Ishikawa (cell line): Measurements from ENCODE around the gene STOM.

Source experiments
- CEBPB ChIP-seq: IDR thresholded peaks from 2 replicates; pipeline ENCODE4 v1.6.1; 2012
- CREB1 ChIP-seq: IDR thresholded peaks from 2 replicates; pipeline ENCODE4 v1.6.1; 2012; ENCODE audit warnings: low read depth
- EGR1 ChIP-seq: IDR thresholded peaks from 2 replicates; pipeline ENCODE4 v1.6.1; 2012
- EP300 ChIP-seq: IDR thresholded peaks from 2 replicates; pipeline ENCODE4 v1.6.1; 2012; ENCODE audit warnings: borderline replicate concordance
- FOXM1 ChIP-seq: IDR thresholded peaks from 2 replicates; pipeline ENCODE4 v1.6.1; 2012; ENCODE audit warnings: low read depth, borderline replicate concordance
- NFIC ChIP-seq: IDR thresholded peaks from 2 replicates; pipeline ENCODE4 v1.6.1; 2012
- RAD21 ChIP-seq: IDR thresholded peaks from 2 replicates; pipeline ENCODE4 v1.6.1; 2012; ENCODE audit warnings: low read depth
- TAF1 ChIP-seq: IDR thresholded peaks from 2 replicates; pipeline ENCODE4 v1.6.1; 2012; ENCODE audit warnings: low read depth, mild to moderate bottlenecking
- TCF12 ChIP-seq: IDR thresholded peaks from 2 replicates; pipeline ENCODE4 v1.6.1; 2012; ENCODE audit warnings: low read depth
- TEAD4 ChIP-seq: IDR thresholded peaks from 2 replicates; pipeline ENCODE4 v1.6.1; 2012
- USF1 ChIP-seq: IDR thresholded peaks from 2 replicates; pipeline ENCODE4 v1.6.1; 2012
- YY1 ChIP-seq: IDR thresholded peaks from 2 replicates; pipeline ENCODE4 v1.6.1; 2012; ENCODE audit warnings: low read depth
- ZBTB7A ChIP-seq: IDR thresholded peaks from 2 replicates; pipeline ENCODE4 v1.6.1; 2012; ENCODE audit warnings: low read depth
- TF ChIP-seq, protein P1 (sequence below): IDR thresholded peaks from 2 replicates; pipeline ENCODE4 v1.6.1; 2012
- TF ChIP-seq, protein P2 (sequence below): IDR thresholded peaks from 2 replicates; pipeline ENCODE4 v1.6.1; 2012; ENCODE audit warnings: low read depth, mild to moderate bottlenecking

The STOM gene

DNA sequence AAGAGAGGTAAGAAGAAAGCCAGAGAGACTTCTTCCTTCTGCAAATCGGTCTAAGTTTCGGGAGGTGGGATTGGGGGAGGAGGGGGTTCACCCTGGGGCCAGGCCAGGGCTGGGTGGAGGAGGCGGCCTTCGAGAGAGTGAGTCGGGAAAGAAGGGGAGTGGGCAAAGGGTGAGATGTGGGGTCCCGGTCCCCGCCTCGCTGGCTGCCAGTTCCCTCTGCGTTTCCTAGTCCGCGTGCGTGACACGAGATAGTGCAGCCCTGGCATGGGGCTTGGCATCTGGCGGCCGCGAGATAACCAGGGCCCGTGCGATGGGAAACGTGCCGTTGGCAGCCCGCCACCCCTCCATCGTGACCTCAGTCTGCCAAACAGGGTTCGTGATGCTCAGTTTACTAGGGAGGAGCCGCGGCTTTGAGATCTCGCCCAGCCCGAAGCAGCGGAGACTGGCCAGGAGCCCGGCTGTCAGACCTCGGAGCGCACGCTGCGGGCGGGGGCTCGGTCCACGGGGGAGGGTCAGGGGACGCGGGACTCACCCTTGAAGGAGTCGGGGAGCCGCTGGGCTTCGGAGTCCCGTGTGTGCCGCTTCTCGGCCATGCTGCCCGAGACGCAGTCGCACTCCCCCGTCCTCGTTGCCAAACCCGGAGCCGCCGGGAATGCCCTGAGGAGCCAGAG is at the start of gene STOM:
Gene STOM (minus strand): TSS at position 656 of the 671 bp plus-strand sequence. CDS start 63 bp downstream, at position 593.
- TF ChIP-seq ZBTB7A (no peak), EGR1 (no peak), USF1 (0 out of 2 replicates have a peak, but pooled peaks have one; percentile 42), FOXM1 (no peak), NFIC (peak; percentile 68; the same call in 1 of the 2 replicates), RAD21 (no peak), EP300 (no peak; the same call in 1 of the 2 replicates), CEBPB (no peak), CREB1 (no peak), YY1 (no peak; the same call in 1 of the 2 replicates), TEAD4 (no peak), TAF1 (0 out of 2 replicates have a peak, but pooled peaks have one; percentile 44), TCF12 (0 out of 2 replicates have a peak, but pooled peaks have one; percentile 41)
- TF ChIP-seq, protein P1, sequence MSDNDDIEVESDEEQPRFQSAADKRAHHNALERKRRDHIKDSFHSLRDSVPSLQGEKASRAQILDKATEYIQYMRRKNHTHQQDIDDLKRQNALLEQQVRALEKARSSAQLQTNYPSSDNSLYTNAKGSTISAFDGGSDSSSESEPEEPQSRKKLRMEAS = peak; percentile 95
- TF ChIP-seq, protein P2, sequence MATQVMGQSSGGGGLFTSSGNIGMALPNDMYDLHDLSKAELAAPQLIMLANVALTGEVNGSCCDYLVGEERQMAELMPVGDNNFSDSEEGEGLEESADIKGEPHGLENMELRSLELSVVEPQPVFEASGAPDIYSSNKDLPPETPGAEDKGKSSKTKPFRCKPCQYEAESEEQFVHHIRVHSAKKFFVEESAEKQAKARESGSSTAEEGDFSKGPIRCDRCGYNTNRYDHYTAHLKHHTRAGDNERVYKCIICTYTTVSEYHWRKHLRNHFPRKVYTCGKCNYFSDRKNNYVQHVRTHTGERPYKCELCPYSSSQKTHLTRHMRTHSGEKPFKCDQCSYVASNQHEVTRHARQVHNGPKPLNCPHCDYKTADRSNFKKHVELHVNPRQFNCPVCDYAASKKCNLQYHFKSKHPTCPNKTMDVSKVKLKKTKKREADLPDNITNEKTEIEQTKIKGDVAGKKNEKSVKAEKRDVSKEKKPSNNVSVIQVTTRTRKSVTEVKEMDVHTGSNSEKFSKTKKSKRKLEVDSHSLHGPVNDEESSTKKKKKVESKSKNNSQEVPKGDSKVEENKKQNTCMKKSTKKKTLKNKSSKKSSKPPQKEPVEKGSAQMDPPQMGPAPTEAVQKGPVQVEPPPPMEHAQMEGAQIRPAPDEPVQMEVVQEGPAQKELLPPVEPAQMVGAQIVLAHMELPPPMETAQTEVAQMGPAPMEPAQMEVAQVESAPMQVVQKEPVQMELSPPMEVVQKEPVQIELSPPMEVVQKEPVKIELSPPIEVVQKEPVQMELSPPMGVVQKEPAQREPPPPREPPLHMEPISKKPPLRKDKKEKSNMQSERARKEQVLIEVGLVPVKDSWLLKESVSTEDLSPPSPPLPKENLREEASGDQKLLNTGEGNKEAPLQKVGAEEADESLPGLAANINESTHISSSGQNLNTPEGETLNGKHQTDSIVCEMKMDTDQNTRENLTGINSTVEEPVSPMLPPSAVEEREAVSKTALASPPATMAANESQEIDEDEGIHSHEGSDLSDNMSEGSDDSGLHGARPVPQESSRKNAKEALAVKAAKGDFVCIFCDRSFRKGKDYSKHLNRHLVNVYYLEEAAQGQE = no peak

- TF ChIP-seq EGR1 (no peak), TCF12 (no peak), FOXM1 (no peak), EP300 (no peak), RAD21 (no peak), ZBTB7A (no peak), TAF1 (no peak), CEBPB (no peak), NFIC (no peak)
- TF ChIP-seq, protein P2 = no peak
Observed at GRCh38 chr9:121411993-121412392, 41.9 kb upstream of the STOM start.

- TF ChIP-seq FOXM1 (no peak), USF1 (no peak), CREB1 (no peak), EGR1 (no peak), TEAD4 (no peak), ZBTB7A (no peak), CEBPB (no peak), YY1 (no peak), RAD21 (no peak), NFIC (no peak), TCF12 (no peak), TAF1 (no peak), EP300 (no peak)
- TF ChIP-seq, protein P2 = no peak
- TF ChIP-seq, protein P1 = no peak
Observed at GRCh38 chr9:121405899-121406298, 35.8 kb upstream of the STOM start.

DNA sequence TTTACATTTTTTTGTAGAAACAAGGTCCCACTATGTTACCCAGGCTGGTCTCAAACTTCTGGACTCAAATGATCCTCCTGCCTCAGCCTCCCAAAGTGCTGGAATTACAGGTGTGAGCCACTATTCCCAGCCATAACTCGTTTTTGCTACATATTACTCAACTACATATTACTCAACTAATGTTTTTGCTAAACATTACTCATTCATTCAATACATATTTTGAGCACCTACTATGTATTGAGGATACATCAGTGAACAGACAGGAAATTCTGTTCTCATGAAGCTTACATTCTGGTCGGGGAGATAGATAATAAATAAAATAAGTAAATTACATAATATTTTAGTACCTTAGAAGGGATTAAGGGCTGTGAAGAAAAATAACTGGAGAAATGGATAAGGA is 34.9 kb upstream of the STOM start:
- TF ChIP-seq EP300 (no peak), USF1 (no peak), TEAD4 (no peak), ZBTB7A (no peak), YY1 (no peak), NFIC (no peak), CEBPB (no peak), TAF1 (no peak), CREB1 (no peak)
- TF ChIP-seq, protein P2 = no peak
